GM15510 (cell line): Measurements from ENCODE around the gene ARHGDIG.

ENCODE experiments used
- POLR2A ChIP-seq: IDR thresholded peaks from 3 replicates; pipeline ENCODE4 v1.6.1; 2011; ENCODE audit warnings: borderline replicate concordance; ENCODE audit not compliant: insufficient read length; ENCODE audit errors: extremely low read depth

ARHGDIG gene

GRCh38 chr16:321532-321931 is 41.1 kb downstream of the ARHGDIG start:
- TF ChIP-seq POLR2A, result no peak

DNA sequence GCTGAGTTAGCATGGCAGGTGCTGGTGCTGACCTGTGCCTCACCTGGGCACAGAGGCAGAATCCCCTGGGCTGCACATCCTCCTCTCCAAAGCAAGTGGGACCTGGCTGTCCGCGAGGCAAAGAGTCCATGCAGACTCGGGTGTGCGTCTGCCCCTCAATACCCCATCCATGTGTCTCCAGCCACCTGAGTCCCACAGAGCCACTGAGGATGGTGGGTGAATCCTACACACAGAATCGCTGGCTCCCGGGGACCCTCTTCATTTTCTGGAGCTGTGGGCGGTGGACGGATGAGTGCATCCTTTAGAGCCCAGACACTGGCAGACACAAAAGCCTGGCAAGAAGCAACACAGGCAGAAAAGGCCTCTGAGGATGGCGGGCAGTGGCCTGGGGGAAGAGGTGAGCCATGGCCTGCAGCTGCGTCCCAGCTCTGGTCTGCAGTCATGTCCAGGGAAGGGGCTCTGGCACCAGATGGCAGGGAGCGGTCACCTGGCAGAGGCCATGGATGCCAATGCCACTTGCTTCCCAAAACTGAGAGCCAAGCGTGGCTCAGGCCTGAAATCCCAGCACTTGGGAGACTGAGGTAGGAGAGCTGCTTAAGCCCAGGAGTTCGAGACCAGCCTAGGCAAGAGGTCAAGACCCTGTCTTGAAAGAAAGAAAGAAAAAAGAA is 42.2 kb downstream of the ARHGDIG start:
- TF ChIP-seq POLR2A, result no peak

DNA sequence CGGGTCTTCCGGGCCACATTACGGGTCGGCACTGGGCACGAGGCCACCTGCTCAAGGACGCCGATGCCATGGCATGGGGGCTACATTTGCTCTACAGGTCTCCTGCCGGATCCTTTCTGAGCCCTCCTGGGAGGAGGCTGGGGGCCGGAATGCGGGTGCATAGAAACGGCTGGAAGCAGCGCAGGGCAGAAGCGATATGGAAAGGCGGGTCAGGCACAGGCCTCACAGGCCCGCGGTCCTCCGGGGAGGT is 43.7 kb downstream of the ARHGDIG start:
- TF ChIP-seq POLR2A, result no peak

DNA sequence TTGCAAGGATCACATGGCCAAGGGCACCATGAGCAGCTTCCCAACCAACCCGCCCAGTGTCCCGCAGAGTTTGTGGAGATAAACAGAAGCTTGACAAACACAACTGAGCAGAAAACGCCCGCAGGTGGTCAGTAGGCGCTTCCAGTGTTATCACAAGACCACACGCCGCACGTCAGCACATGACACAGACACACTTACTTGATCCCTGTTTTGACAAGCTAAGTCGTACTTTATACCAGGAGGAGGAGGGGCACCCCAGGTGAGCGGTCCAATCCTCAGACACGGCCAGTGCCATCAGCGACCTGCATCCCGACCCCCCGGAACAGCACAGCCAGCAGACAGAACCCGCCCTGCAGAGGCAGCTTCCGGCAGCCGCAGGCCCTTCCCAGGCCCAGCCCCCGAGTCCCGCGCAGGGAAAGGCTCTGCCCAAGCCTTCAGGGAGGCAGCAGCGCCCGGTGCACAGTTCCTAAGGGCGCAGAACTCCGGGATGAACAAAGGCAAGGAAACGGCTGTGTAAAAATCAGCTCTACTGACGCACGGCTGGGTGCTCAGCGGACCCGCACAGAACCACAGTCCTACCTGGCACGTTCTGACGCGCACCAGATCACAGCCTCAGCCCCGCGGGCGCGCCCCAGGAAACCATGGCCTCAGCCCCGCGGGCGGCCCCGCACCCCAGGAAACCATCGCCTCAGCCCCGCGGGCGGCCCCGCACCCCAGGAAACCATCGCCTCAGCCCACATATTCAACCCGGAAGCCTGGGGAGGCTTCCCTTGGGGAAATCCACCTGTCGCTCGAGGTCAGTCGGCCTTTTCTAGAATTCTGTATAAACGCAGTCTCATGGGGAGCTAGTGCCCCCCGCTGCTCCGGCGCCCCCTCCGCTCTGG is 44.3 kb downstream of the ARHGDIG start:
- TF ChIP-seq POLR2A, result peak; percentile 40

DNA sequence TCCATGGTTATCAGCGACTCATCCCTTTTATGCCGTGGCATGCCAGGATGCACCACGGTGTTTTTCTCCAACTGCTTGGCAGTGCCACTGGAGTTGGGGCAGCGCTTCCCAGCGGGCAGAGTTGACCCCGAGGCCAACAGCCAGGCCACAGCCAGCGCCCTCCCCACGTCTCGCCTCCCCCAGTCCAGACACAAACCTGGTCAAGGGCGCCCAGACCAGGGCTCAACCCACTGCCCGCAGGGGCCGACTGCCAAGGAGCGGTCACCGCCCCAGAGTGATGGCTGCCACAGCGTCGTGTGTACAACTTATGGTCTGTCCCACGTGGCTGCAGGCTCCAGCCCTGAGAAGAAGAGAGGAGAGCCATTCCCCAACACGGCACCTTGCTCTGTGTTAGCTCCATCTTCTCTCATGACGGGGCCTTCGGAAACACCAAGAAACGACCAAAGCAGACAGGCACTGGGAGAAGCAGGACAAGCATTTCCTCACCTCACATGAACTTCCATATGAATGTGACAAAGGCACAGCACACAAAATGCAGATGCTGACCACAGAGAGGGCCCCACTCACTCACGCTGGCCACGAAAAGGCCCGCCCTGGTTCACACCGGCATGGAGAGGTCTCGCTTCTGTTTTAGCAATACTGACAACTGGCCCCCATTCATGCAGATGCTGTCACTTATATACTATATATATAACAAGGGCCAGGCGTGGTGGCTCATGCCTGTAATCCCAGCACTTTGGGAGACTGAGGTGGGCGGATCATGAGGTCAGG is 45.2 kb downstream of the ARHGDIG start:
- TF ChIP-seq POLR2A, result peak; percentile 7

- TF ChIP-seq POLR2A, result no peak
Observed at GRCh38 chr16:330741-331140, 50.4 kb downstream of the ARHGDIG start.
